OCI-LY7 (cell line): ENCODE measurements around the gene TBC1D4. TPM values are rescaled to one million over a fixed set of nuclear protein-coding genes. Genes with fewer than 3 reads are reported as not detected.

Experiments
- BruUV-seq: library from RNA; stranded (reverse); fragments of 400-500 nt; replicated peaks from 2 replicates; lab custom pipeline; 2021; lab: Mats Ljungman, UMichigan
- CTCF ChIA-PET: fragments of 300-600 bp; sonication (Branson Sonifier 250); formaldehyde crosslinking; loops from one replicate; lab custom pipeline; 2022; ENCODE audit warnings: antibody characterized with exemption; ENCODE audit not compliant: unreplicated experiment; lab: Charles Lee
- POLR2A ChIA-PET: fragments of 300-600 bp; sonication (Branson Sonifier 250); formaldehyde crosslinking; loops from one replicate; lab custom pipeline; 2022; ENCODE audit warnings: antibody characterized with exemption; lab: Charles Lee
- DNase-seq: peaks from one replicate; pipeline ENCODE4 v3.0.0-alpha.2; 2015; ENCODE audit warnings: low spot score
- H2AFZ ChIP-seq: fragments of 200-600 bp; sonication (generic), shearing (Covaris generic); 2 replicates; pipeline ENCODE4 v1.6.1; 2014; ENCODE audit warnings: mild to moderate bottlenecking, antibody characterized with exemption, low read length, moderate library complexity
- H3K27ac ChIP-seq: fragments of 200-600 bp; sonication (generic); 2 replicates; pipeline ENCODE4 v1.5.1; 2014; ENCODE audit warnings: mixed run types, low read depth, mild to moderate bottlenecking, moderate library complexity, low read length, inconsistent platforms; ENCODE audit not compliant: poor library complexity, severe bottlenecking
- H3K36me3 ChIP-seq: fragments of 200-600 bp; sonication (generic); 2 replicates; pipeline ENCODE4 v1.6.1; 2014; ENCODE audit warnings: mild to moderate bottlenecking, antibody characterized with exemption, low read length, moderate library complexity, mixed read lengths; ENCODE audit not compliant: insufficient read depth
- H3K4me1 ChIP-seq: fragments of 200-600 bp; sonication (generic); 2 replicates; pipeline ENCODE4 v1.5.1; 2014; ENCODE audit warnings: mild to moderate bottlenecking, low read length; ENCODE audit not compliant: insufficient read depth, poor library complexity, severe bottlenecking
- H3K4me2 ChIP-seq: fragments of 200-600 bp; sonication (generic); 2 replicates; pipeline ENCODE4 v1.6.1; 2014; ENCODE audit warnings: mild to moderate bottlenecking, low read length
- H3K4me3 ChIP-seq: fragments of 200-600 bp; sonication (generic); 2 replicates; pipeline ENCODE4 v1.5.1; 2014; ENCODE audit warnings: mild to moderate bottlenecking, low read depth, low read length; ENCODE audit not compliant: poor library complexity, severe bottlenecking
- H3K79me2 ChIP-seq: fragments of 200-600 bp; sonication (generic); 2 replicates; pipeline ENCODE4 v1.6.1; 2016; ENCODE audit warnings: low read depth, mild to moderate bottlenecking, low read length, moderate library complexity, mixed read lengths; ENCODE audit not compliant: insufficient read depth
- H3K9me2 ChIP-seq: fragments of 200-600 bp; sonication (generic); 2 replicates; pipeline ENCODE4 v1.6.1; 2016; ENCODE audit warnings: mild to moderate bottlenecking, low read length, mixed read lengths; ENCODE audit not compliant: insufficient read depth
- H3K9me3 ChIP-seq: fragments of 200-600 bp; sonication (generic); 2 replicates; pipeline ENCODE4 v1.6.1; 2014; ENCODE audit warnings: mild to moderate bottlenecking, mixed run types, low read length, mixed read lengths
- H4K20me1 ChIP-seq: fragments of 200-600 bp; sonication (generic); 2 replicates; pipeline ENCODE4 v1.6.1; 2014; ENCODE audit warnings: mild to moderate bottlenecking, antibody characterized with exemption, low read length, moderate library complexity, mixed read lengths; ENCODE audit not compliant: insufficient read depth
- EZH2phosphoT487 ChIP-seq: fragments of 200-600 bp; sonication (generic); IDR thresholded peaks from 2 replicates; pipeline ENCODE4 v1.6.1; 2018; ENCODE audit warnings: low read depth, borderline replicate concordance, mild to moderate bottlenecking, mixed run types, antibody characterized with exemption, low read length, moderate library complexity, mixed read lengths
- intact Hi-C: fragments of 100-400 bp; cut with micrococcal nuclease; formaldehyde crosslinking; loops from one replicate; pipeline ENCODE4 v1.10.0; 2022; ENCODE audit not compliant: unreplicated experiment
- total RNA-seq, 2 experiments: library from RNA; depleted of rRNA in 1 of 2; stranded (reverse); fragments of >200 nt in 1 of 2; shearing (Covaris generic) in 1 of 2; gene quantifications; 2 replicates each; pipeline ENCODE4 v1.2.3, GENCODE V29; 2014 to 2022
- TF ChIP-seq, protein P1 (sequence below): fragments of 200-600 bp; sonication (generic); conservative IDR thresholded peaks from 2 replicates; pipeline ENCODE4 v1.5.1; 2014; ENCODE audit warnings: mild to moderate bottlenecking, antibody characterized with exemption, low read length, moderate library complexity, mixed read lengths

Gene TBC1D4
- total RNA-seq, 2 experiments from 2014 or later = 21.7 to 24.3 TPM

DNA sequence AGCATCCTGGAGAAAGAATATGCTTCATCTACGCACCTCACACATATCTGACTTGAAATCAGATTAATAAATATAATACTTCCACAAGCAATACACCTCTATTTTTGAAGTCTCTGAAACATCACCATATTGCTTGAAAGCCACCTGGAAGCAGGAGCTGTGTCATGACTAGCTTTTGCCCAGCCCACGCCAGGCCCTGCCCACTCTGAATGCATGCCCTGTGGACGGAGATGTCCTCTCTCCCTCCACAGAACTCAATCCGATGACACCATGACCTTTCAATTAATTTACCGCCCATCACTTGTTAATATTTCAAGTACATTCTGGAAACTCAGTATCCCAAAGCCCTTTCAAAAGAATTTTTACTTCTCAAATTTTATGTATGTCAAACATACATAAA is 108.0 kb downstream of the TBC1D4 start:
- Histone ChIP-seq H3K4me1 (peaks cover 38% of the 10 kb centered on the region), H3K27ac (no peak overlapping the region), H3K4me3 (no peak overlapping the region), H3K9me2 (no peaks in the 10 kb centered on the region), H3K9me3 (no peaks in the 10 kb centered on the region), H3K79me2 (peaks cover 10% of the 10 kb centered on the region; the same call in 1 of the 2 replicates), H3K36me3 (no peaks in the 10 kb centered on the region), H2AFZ (no peak overlapping the region), H4K20me1 (no peaks in the 10 kb centered on the region), H3K4me2 (no peak overlapping the region)
- intact Hi-C loops = loop anchor here (2.0 kb wide), 1 partner anchor 43 kb away; no protein-coding TSS in a partner anchor
- TF ChIP-seq, protein P1, sequence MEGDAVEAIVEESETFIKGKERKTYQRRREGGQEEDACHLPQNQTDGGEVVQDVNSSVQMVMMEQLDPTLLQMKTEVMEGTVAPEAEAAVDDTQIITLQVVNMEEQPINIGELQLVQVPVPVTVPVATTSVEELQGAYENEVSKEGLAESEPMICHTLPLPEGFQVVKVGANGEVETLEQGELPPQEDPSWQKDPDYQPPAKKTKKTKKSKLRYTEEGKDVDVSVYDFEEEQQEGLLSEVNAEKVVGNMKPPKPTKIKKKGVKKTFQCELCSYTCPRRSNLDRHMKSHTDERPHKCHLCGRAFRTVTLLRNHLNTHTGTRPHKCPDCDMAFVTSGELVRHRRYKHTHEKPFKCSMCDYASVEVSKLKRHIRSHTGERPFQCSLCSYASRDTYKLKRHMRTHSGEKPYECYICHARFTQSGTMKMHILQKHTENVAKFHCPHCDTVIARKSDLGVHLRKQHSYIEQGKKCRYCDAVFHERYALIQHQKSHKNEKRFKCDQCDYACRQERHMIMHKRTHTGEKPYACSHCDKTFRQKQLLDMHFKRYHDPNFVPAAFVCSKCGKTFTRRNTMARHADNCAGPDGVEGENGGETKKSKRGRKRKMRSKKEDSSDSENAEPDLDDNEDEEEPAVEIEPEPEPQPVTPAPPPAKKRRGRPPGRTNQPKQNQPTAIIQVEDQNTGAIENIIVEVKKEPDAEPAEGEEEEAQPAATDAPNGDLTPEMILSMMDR = no peak
- TF ChIP-seq EZH2phosphoT487 = no peak
- CTCF ChIA-PET = interaction anchor here (1.0 kb wide), 2 partner anchors 16 to 58 kb away, joined by 3 read pairs; no protein-coding TSS in a partner anchor
- POLR2A ChIA-PET = interaction anchor here (0.9 to 2.7 kb wide), 5 partner anchors 8 to 38 kb away, joined by 3 to 8 read pairs (median 5); no protein-coding TSS in a partner anchor
- no TSS peak for BruUV-seq
- DNase-seq = no peak

DNA sequence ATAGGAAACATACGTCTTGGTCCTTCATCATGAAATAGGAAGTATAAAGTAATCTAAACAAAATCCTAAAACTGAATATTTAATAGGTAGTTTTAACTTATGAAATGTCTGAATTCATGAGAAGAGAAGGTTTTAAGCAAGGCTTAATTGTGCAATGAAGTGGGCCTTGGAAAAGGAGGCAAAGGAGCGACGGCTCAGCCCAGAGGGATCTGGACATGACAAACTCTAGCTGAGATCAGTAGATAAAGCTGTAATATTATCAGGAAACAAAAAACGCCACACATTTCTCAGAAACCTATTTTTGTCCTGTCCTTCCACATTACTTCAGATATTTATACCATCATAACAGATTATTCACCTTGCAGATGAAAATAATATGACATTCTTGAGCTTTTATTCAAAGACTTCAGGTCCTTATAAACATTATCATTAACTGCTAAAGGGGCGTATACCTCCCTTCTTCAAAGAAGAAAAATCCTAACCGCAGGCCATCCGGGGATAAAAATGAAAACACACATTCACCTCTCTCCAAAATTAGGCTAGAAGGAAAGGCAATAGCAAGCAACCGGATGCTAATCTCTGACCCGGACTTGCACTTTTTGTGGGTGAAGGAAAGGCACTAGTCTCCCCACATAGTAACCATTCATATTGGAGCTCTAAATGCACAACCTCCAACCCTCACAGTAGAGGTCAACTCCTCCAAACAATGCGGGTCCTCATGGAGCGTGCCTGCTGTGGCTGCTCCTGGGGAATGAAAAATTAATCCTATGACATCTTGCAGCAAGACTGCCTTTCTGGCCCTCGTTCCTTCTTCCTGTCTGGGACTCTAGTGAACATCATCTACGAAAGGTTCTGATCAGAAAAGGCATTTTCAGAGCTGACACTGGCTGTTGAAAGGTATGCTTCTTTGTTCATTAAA is 108.8 kb downstream of the TBC1D4 start:
- DNase-seq = no peak
- Histone ChIP-seq H3K36me3 (no peaks in the 10 kb centered on the region), H3K4me1 (peaks cover 42% of the 10 kb centered on the region), H4K20me1 (no peaks in the 10 kb centered on the region), H3K9me2 (no peaks in the 10 kb centered on the region), H3K9me3 (no peaks in the 10 kb centered on the region), H3K4me2 (peak overlapping the region; percentile 46), H2AFZ (no peak overlapping the region; the same call in 1 of the 2 replicates), H3K4me3 (no peak overlapping the region), H3K79me2 (peaks cover 10% of the 10 kb centered on the region; the same call in 1 of the 2 replicates), H3K27ac (no peak overlapping the region)
- POLR2A ChIA-PET = interaction anchor here (0.5 to 2.7 kb wide), 8 partner anchors 9 to 1662 kb away, joined by 3 to 8 read pairs (median 4); no protein-coding TSS in a partner anchor
- intact Hi-C loops = loop anchor here (1.0 to 2.0 kb wide), 3 partner anchors 44 to 176 kb away; partner anchors contain the start of genes TBC1D4 and UCHL3
- TF ChIP-seq, protein P1 = no peak
- no peak for TF ChIP-seq EZH2phosphoT487
- CTCF ChIA-PET = interaction anchor here (0.8 to 1.0 kb wide), 2 partner anchors 16 to 59 kb away, joined by 3 to 5 read pairs; no protein-coding TSS in a partner anchor
- BruUV-seq = no TSS peak
